COLO668 (cell line): Measurements from ENCODE around the gene CYP11A1.

Experiments used
- DNase-seq: peaks from one replicate; lab custom pipeline; 2025; ENCODE audit not compliant: unreplicated experiment; lab: John Stamatoyannopoulos, UW

The CYP11A1 gene

GRCh38 chr15:74350295-74351275, 16.9 kb downstream of the CYP11A1 start:
- no peak for DNase-seq

GRCh38 chr15:74349241-74349778, 18.1 kb downstream of the CYP11A1 start:
- DNase-seq = no peak

- DNase-seq = no peak
These were observed 19.6 kb downstream of the CYP11A1 start for GRCh38 chr15:74347757-74348250.

GRCh38 chr15:74345051-74345450, 22.4 kb downstream of the CYP11A1 start:
- no peak for DNase-seq

- no peak for DNase-seq
These were observed 23.7 kb downstream of the CYP11A1 start for GRCh38 chr15:74343797-74344127.

- no peak for DNase-seq
These were observed 24.2 kb downstream of the CYP11A1 start for GRCh38 chr15:74343127-74343796.

GRCh38 chr15:74340150-74340549, 27.3 kb downstream of the CYP11A1 start:
- DNase-seq = no peak

GRCh38 chr15:74339371-74339770, 28.1 kb downstream of the CYP11A1 start:
- DNase-seq = no peak

- no peak for DNase-seq
These were observed 28.8 kb downstream of the CYP11A1 start for GRCh38 chr15:74338676-74339075.

- DNase-seq = no peak
These were observed 29.7 kb downstream of the CYP11A1 start for GRCh38 chr15:74337607-74338211.

- DNase-seq = no peak
These were observed 30.3 kb downstream of the CYP11A1 start for GRCh38 chr15:74337146-74337545.

GRCh38 chr15:74336061-74337005, 31.1 kb downstream of the CYP11A1 start:
- no peak for DNase-seq

- DNase-seq = no peak
These were observed 32.0 kb downstream of the CYP11A1 start for GRCh38 chr15:74335396-74335795.

GRCh38 chr15:74334127-74334526, 33.3 kb downstream of the CYP11A1 start:
- no peak for DNase-seq

GRCh38 chr15:74333662-74334061, 33.8 kb downstream of the CYP11A1 start:
- DNase-seq = no peak

- DNase-seq = no peak
These were observed 34.4 kb downstream of the CYP11A1 start for GRCh38 chr15:74333093-74333492.

GRCh38 chr15:74332611-74333010, 34.8 kb downstream of the CYP11A1 start:
- no peak for DNase-seq

GRCh38 chr15:74332011-74332410, 35.4 kb downstream of the CYP11A1 start:
- no peak for DNase-seq

GRCh38 chr15:74330861-74331408, 36.5 kb downstream of the CYP11A1 start:
- DNase-seq = no peak
